NOMO-1 treated with DMSO at 0.1 percent for 48 hours (cell line): ENCODE measurements around the gene OR52B2.

Experiments
- DNase-seq: peaks from one replicate; lab custom pipeline; 2025; ENCODE audit not compliant: unreplicated experiment; lab: John Stamatoyannopoulos, UW

Gene OR52B2

DNA sequence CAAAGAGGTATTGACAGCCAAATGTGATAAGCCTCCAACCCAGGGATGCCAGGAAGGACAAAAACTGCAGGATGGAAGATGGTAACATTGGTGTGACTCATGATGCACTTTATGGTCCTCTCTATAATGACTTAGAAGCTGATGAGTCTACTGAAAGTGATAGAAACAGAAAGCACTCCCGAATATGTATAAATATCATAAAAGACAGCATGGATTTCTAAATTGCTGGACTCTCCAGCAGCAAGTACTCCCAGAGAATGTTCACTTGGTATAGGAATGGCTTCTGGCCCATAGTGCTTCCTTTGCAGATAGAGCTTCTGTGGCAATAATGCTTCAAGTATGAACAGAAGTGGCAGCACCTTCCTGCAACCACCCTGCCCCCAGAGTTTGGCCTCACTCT is at the start of gene OR52B2:
Gene OR52B2 (minus strand): TSS at position 101 of the 400 bp plus-strand sequence. CDS start 0 bp downstream, at position 101.
- no peak for DNase-seq

DNA sequence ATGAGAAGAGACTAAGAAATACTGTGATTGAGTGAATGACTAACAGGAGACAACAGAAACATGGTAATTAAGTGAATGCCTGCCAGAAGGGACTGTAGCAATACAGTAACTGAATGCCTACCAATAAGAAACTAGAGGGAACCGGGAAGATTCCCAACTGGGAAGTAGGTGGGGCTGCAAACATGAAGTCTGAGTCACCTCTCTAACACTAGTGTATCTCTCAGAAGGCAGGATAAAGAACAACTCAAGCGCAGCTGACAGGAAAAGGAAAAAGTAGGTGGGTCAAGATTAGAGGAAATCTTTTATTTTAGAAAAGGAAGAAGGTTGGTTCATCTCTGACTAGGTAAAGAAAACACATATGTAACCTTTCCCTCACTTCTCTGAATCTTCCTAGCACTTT is 49.2 kb upstream of the OR52B2 start:
- DNase-seq: no peak

DNA sequence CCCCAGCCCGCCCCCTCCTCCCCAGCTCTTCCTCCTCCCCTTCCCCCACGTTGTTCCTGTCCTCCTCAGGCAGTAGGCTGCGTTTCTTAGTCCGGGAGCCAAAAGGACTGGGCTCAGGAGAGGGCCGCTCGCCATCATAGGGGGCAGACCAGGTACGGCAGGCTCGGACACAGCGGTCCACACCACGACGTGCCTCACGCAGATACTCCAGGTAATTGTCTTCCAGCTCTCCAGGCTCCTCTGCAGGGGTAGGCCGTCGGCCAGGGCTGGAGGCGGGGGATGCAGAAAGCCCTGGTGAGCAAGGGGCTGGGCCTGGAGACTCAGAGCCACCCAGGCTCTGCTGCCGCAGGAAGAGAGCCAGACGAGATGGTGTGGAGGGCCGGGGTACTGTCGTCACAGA is 47.6 kb upstream of the OR52B2 start:
- no peak for DNase-seq

DNA sequence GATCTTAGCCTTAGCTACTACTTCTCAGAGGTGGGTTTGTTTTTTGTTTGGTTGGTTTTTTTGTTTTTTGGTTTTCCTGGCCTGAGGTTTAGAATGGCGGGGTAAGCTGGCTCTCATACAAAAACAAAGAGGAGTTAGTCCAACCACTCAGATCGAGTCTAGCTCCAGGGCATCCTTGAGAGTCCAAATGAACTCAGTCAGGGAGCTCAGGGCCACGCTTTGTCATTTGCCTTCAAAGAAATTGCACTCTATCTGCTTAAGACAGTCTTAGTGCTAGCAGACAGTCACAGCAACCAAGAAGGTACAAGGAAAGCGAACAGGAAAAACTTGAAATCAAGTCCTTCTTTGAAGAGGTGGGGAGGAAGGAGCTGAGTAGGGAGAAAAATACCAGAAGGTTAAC is 46.4 kb upstream of the OR52B2 start:
- no peak for DNase-seq

DNA sequence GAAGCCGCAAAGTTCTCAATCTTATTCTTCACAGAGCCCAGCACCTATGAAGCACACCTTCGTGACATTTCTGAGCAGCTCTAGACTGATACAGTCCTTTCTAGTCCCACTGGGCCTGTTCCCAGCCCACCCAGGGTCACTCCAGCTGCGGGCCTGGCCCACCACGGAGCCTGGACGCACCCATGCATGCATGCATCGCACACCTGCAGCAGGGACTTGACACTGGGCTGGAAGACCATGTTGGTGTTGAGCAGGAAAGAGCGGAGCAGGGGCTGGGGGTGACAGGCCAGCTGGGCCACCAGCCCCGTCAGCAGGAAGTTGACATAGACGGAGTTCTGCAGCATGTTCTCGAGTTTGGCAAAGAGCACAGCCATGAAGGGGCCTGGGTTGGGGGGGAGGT is 44.4 kb upstream of the OR52B2 start:
- no peak for DNase-seq

DNA sequence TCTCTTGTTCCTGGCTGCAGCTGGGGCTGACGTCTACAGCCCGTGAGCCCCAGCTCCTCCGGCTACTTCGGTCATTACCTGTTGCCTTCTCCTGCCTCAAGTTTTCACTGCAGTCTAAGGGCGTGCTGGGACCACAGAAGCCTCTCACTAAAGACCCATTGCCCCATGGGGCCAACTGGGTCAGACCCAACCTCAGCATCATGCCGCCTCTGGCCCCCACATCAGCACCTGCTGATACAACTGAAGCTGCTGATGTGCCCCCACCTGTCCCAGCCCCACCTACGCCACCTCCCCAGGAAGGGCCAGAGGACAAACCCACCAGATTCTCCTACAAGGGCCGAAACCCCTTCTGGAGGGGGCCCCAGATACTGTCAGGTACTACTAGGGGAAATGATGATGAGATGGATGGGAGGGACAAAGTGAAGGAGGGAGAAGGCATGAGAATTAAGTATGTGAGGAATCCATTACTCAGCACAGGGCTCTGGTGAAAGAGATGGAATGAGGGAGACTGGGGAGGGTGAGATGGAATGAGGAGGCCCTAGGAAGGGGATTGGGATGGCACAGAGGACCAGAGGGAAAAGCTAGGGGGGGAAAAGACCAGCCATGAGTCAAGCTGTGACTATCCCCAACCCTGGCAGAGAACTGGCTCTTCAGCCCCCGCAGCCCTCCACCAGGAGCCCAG is 40.3 kb upstream of the OR52B2 start:
- DNase-seq: no peak

DNA sequence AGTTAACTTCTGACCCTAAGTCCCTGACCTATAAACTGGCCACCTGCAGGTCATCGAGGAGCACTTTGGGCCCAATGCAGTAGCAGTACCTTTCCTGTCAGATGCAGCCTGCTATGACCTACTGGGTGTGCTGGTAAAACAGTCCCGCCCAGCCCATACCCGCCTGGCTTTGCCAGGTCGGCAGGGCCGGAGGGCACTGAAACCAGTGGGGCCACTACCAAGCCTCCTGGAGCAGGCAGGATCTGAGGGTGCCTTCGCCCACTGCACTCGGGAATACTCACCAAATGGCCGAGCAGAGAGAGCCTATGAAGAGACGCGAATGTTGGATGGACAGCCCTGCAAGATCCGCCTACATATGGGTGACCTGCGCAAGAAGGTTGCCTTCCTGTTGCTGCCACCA is 39.7 kb upstream of the OR52B2 start:
- no peak for DNase-seq

DNA sequence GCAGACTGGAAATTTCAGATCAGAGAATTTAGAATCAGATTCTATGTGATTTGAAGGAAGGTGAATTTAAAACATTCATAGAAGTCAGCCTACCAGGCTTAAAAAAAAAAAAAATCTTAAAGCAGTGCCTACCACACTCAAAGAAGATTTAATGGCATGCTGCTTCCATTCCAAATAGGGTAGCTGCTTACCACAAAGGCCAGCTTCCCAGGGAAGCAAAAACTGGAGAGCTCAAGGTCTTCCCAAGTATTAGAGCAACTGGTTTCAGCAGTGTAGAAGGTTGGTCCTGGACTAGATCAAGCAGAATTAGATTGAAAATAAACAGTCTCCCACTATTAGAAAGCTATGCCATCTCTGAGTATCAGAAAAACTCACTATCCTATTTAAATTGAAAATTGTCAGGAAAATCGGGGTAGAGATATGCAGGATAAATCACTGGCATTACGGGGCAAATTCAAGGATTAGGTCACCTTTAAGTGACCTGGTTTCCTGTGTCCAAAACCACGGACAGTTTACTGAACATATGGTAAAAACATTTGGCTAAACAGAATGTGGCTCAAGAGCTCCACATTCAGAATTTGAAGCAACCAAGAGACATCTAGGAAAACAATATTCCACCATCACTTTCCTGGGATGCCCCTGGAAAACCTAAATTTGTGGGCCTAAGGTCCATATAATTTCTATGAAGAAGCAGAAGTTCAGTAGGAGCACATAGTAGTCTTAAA is 36.5 kb upstream of the OR52B2 start:
- DNase-seq: no peak

DNA sequence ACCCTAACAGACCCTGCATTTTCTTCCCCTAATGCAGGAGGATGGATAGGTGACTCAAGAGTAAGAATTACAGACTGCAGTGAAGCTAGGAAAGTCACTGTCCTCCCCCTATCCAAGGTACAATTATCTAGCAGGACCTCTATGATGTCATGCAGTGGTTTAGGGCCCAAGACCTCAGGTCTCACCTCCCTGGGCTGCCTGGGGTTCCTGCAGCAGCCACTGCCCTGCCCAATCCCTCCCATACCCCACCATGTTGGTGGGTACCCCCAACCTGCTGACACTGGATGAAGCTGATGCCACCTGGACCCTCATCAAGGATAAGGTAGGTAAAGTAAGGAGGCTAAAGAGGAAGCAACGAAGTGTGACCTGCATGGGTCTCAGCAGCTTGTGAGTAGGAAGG is 35.2 kb upstream of the OR52B2 start, which contains the start of gene C11orf42:
Gene C11orf42 (plus strand): TSS at position 192 of the 400 bp plus-strand sequence. CDS start 59 bp downstream, at position 251.
- no peak for DNase-seq

DNA sequence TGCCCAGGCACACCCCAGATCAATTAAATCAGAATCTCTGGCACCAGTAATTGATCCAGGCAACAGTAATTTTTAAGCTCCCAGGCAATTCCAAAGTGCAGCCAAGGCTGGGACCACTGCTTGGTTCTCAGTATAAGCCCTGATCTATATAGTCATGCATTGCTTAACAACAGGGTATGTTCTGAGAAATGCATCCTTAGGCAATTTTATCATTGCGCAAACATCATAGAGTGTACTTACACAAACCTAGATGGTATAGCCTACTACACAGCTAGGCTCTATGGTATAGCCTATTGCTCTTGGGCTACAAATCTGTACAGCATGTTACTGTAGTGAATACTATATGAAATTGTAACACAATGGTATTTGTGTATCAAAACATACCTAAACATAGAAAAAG is 34.6 kb upstream of the OR52B2 start:
- DNase-seq: peak; percentile 87

DNA sequence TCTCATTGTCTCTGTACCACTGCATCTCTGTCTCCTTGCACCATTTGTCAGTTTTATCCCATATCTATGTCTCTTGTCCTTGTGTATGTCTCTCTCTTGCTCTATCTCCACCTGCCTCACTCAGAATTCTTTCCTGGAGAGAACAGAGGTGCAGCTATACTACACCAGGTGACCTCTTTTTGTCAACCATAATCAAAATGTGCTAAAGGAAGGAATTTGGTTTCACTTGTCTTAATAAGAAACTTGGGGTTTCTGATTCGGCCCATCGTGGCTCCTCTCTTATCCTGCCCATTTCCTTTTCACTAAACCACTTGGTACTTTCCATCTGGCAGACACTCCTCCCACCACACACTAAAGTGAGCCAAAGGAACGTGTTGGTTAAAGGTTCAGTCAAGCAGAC is 33.2 kb upstream of the OR52B2 start:
- DNase-seq: no peak

DNA sequence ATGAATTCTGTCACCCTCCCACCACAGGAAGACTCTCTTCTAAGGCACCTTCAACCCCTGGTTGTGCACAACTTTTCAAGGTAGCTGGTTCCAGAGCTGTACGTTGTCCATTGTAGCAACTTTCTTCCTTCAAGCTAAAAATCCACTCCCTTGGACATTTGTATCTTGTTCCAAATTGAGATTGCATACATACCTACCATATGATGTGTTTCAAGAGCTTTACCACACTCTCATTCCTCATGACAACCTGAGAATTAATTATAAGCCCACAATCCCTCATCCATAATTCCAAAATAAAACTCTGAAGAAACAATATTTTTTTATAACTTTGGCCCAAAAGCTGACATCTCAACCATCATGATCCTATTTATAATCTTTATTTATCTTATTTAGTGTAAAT is 31.9 kb upstream of the OR52B2 start:
- no peak for DNase-seq

DNA sequence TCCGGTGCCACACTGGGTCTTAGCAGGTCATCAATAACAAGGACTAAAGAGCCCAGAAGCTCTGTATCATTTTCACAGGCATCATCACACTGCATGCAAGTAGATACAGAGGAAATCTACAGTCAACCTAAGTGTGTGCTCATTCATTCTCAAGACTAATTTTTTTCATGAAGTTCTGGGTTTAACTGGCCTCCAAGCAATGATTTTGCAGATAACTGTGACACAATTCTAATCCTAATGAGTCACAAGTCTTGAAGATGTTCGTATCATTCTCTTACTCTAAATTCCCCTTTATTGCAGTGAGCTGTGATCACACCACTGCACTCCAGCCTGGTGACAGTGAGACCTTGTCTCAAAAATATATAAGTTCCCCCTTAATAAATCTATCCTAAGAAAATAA is 31.4 kb upstream of the OR52B2 start:
- peak; percentile 82 for DNase-seq

DNA sequence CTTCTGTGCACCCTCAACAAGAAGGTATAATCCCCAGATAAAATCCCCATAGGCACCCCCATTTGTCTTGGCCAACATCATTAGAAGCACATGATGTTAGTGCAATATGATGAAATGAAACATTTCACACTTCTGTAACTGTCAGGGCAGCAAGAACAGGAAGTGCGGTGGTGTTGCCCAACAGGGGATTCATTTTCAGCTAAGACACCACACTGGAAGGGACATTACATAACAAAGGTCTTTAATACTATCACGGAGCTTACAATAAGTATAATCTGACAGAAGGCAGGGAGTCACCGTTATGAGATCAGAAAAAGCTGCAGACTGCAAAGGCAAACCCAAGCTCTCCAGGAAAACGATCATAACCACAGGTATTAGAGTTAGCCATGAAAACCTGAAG is 30.8 kb upstream of the OR52B2 start:
- peak; percentile 97 for DNase-seq

DNA sequence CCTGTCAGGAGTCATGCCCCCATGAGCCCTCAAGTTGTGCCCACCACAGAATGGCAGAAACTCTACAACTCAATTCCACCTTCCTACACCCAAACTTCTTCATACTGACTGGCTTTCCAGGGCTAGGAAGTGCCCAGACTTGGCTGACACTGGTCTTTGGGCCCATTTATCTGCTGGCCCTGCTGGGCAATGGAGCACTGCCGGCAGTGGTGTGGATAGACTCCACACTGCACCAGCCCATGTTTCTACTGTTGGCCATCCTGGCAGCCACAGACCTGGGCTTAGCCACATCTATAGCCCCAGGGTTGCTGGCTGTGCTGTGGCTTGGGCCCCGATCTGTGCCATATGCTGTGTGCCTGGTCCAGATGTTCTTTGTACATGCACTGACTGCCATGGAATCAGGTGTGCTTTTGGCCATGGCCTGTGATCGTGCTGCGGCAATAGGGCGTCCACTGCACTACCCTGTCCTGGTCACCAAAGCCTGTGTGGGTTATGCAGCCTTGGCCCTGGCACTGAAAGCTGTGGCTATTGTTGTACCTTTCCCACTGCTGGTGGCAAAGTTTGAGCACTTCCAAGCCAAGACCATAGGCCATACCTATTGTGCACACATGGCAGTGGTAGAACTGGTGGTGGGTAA is 29.2 kb upstream of the OR52B2 start, which contains the start of gene OR52W1:
Gene OR52W1 (plus strand): TSS at position 51 of the 637 bp plus-strand sequence. CDS start 0 bp downstream, at position 51.
- no peak for DNase-seq

DNA sequence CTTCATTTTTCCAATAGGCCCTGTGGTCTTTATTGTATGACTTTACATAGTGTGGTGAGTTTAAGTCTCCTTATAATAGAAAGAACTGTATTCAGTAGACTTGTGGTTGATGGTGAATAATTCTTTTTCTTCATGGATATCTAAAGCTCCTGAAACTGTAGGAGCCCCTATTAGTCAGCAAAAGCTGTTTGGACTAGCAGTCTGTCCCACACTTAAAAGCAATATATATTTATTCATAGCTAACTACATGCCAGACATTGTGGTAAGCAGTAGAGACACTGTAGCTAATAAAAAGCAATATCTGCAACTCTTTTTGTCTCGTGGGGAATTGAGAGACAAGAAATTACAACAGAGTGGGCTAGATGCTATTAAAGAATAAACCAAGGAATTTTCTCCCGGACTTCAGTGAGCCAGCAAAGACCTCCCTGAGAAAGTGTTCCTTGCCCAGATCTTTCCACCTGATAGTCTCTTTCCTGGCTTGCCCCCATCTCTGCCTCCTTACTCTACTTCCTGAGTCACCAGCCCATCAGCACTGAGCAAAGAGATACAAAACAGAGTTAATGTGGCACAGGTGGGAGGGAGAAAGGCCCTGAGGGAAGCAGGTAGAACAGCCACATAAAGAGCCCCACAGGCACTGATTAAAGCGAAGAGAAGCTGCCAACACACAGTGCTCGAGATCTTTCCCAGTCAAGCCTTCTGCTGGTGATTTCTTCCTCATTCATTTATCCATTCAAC is 27.5 kb upstream of the OR52B2 start:
- DNase-seq: no peak

DNA sequence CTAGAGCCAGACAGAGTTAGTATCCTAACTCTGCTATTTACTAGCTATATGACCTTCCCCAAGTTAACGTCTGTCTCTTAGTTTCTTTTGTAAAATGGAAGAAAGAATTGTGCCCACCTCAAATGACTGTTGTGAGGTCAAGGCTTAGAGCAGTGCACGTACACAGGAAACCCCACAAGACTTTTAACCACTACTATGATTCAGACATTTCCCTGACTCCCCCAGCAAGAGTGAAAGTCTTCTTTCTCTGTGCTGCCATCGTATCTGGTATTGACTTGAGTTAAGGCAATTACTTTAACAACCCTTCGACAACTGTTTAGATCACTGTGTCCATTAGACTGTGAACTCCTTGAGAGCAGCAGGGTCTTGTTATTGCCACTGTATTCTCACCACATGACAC is 26.3 kb upstream of the OR52B2 start:
- peak; percentile 7 for DNase-seq

DNA sequence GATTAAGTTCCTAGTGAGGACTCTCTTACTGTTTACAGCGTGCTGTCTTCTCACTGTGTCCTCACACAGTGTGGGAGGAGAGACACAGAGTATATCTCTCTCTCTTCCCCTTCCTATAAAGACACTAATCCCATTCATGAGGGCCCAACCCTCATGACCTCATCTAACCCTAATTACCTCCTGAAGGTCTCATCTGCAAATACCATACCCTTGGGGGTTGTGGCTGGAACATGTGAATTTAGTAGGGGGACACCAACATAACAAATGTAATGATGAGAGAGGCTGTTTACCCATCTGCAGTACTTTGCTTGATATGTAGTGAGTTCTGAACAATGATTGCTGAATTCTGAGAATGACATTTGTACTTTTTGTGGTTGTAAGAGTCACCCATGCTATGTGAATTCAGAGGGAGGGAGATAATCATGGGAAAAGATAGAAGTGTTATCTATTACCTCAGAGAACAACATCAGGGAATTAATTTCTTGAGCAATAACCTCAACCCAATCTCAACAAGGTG is 24.0 kb upstream of the OR52B2 start:
- DNase-seq: peak; percentile 7

DNA sequence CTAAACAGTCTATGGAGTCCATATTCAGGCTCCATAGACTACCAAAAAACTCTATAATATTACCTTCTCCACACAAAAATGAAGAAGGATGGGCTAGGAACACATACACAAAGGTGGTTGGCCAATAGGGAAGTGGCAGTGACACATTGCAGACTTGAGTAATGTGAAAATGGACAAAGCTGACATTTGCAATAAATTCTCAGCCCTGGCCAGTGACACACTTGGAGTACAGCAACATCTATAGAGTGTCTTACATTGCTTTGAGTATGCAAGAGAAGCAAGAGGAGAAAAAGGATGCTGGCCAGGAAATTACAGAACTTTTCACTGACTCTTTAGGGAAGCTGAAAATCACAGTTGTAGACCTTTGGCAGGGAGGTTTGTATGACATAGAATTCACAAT is 21.6 kb upstream of the OR52B2 start:
- peak; percentile 83 for DNase-seq

DNA sequence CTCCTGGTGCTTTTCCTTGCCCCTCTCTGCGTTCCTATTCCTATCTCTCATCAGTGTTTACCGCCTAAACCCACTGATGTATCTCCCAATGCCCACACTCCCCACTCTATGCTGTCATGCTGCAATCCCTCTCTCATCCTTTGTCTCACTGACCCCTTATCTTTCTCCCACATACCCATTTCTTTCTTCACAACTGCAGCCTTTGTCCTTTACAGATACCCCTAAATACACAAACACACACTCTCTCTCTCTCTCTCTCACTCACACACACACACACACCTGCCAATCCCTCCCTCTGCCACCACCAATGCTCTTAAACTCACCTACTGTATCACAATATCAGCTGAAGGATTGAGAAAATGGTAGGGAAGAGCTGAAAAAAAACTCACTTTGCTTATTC is 5.3 kb upstream of the OR52B2 start:
- DNase-seq: no peak
